Right lobe of liver (tissue), 6 donors: ENCODE results near the gene GSTO1. TPM values are rescaled to one million over a fixed set of nuclear protein-coding genes. Genes with fewer than 3 reads are reported as not detected.

ENCODE experiments used
- ATAC-seq, 4 donors: fragments of 200-7000 bp; cut with Tn5 transposase; one replicate each; pipeline ENCODE4 v1.9.1; 2020; ENCODE audit warnings: mild to moderate bottlenecking in 4 of 4, moderate library complexity in 4 of 4
- DNase-seq, 3 donors: peaks; one replicate each; pipeline ENCODE4 v3.0.0-alpha.2; 2020
- H3K27ac ChIP-seq, 3 donors: fragments of 200-600 bp; one replicate each; pipeline ENCODE4 v1.8.0; 2022
- H3K27me3 ChIP-seq, 2 donors: fragments of 200-600 bp; one replicate each; pipeline ENCODE4 v1.8.0; 2022
- H3K36me3 ChIP-seq, 4 donors: fragments of 200-600 bp; sonication (generic) in 1 of 4; one replicate each; pipeline versions ENCODE4 v1.5.1 to v1.8.0; 2017 to 2022; ENCODE audit warnings: control low read depth in 1 of 4
- H3K4me1 ChIP-seq, 4 donors: fragments of 200-600 bp; sonication (generic) in 1 of 4; one replicate each; pipeline versions ENCODE4 v1.5.1 to v1.8.0; 2017 to 2022; ENCODE audit warnings: control low read depth in 1 of 4
- H3K4me3 ChIP-seq, 3 donors: fragments of 200-600 bp; one replicate each; pipeline ENCODE4 v1.8.0; 2022
- H3K9me3 ChIP-seq, 4 donors: fragments of 200-600 bp; sonication (generic) in 1 of 4; one replicate each; pipeline versions ENCODE4 v1.5.1 to v1.8.0; 2017 to 2022; ENCODE audit warnings: control low read depth in 1 of 4
- CTCF ChIP-seq, 4 donors: fragments of 200-600 bp in 3 of 4; fragments of 450-650 bp in 1 of 4; IDR thresholded peaks; one replicate each; pipeline versions ENCODE4 v1.5.1 to v1.8.0; 2016 to 2022; ENCODE audit warnings: antibody characterized with exemption in 4 of 4, mild to moderate bottlenecking in 2 of 4
- POLR2A ChIP-seq: fragments of 450-650 bp; IDR thresholded peaks from one replicate; pipeline ENCODE4 v1.6.1; 2017; ENCODE audit warnings: antibody characterized with exemption, mild to moderate bottlenecking
- WGBS: methylation state at CpG from one replicate; pipeline ENCODE4 v1.1.6; 2018; ENCODE audit warnings: low coverage, low lambda C conversion rate; ENCODE audit not compliant: insufficient coverage; ENCODE audit errors: missing lambda C conversion rate; 5-methylcytosine and 5-hydroxymethylcytosine counted together
- intact Hi-C, 2 donors: fragments of 100-400 bp; cut with DNase I; formaldehyde crosslinking; loops; one replicate each; pipeline versions ENCODE4 v1.11.2 to v1.14.1; 2022
- total RNA-seq, 6 experiments: library from RNA; depleted of rRNA in 2 of 6; stranded (reverse); fragments of >200 nt in 2 of 6; fragmentation: NEBNext Ultra II Directional in 3 of 6; extraction: Animal tissue kit (Norgen Biotek cat#: 25700) in 3 of 6; gene quantifications; one replicate each; pipeline versions ENCODE4 v1.1.0 to v1.2.4, GENCODE V29; 2016 to 2023
- donor health status: DM: no; HTN: yes; CAD: no.
- donor health status: DM: no; HTN: no; CAD: no.
- donor health status: DM: no; HTN: no; CAD: no.
- donor health status: DM: no; HTN: yes; CAD: no.
- donor health status: DM: no; HTN: yes; CAD: no.

GSTO1 gene
- total RNA-seq, 6 experiments from 2014 or later = 205 to 273 (median 240) TPM

GRCh38 chr10:104286939-104287338 is 32.2 kb downstream of the GSTO1 start:
- Histone ChIP-seq H3K4me3 (no peak overlapping the region), H3K27ac (no peak overlapping the region), H3K9me3 (no peaks in the 10 kb centered on the region), H3K4me1 (no peaks in the 10 kb centered on the region), H3K36me3 (no peaks in the 10 kb centered on the region), H3K27me3 (no peaks in the 10 kb centered on the region)
- intact Hi-C loops = no loop called here
- DNase-seq = no peak
- 71% methylated on average over 2 of the region's 2 CpGs for WGBS
- no peak for TF ChIP-seq POLR2A
- no peak for TF ChIP-seq CTCF (IDR thresholded peaks at IDR 0.05)
- ATAC-seq = no peak

GRCh38 chr10:104288355-104288754 is 33.7 kb downstream of the GSTO1 start:
- intact Hi-C loops = no loop called here
- Histone ChIP-seq H3K4me1 (no peaks in the 10 kb centered on the region), H3K27me3 (no peaks in the 10 kb centered on the region), H3K4me3 (no peak overlapping the region), H3K9me3 (no peaks in the 10 kb centered on the region), H3K36me3 (no peaks in the 10 kb centered on the region), H3K27ac (no peak overlapping the region)
- no peak for TF ChIP-seq POLR2A
- WGBS = 25% methylated on average over 1 of the region's 1 CpG
- ATAC-seq (no peak), DNase-seq (no peak)

- no peak overlapping the region for H3K27ac ChIP-seq
- H3K27me3 ChIP-seq = no peaks in the 10 kb centered on the region
- peak; percentile 99 to 100 (median 100) for TF ChIP-seq CTCF (IDR thresholded peaks at IDR 0.05)
- TF ChIP-seq POLR2A = no peak
- DNase-seq (peak; percentile 90 to 91 (median 90)), ATAC-seq (peak; percentile 99 to 100 (median 100))
- WGBS = 2% methylated on average over 15 of the region's 26 CpGs
- no peaks in the 10 kb centered on the region for H3K36me3 ChIP-seq
- intact Hi-C loops = no loop called here
- H3K4me1 ChIP-seq = no peaks in the 10 kb centered on the region
- H3K4me3 ChIP-seq = no peak overlapping the region
- H3K9me3 ChIP-seq = no peaks in the 10 kb centered on the region
Observed at GRCh38 chr10:104291439-104291951, 36.8 kb downstream of the GSTO1 start.

- peak in 2 of 4 donors; percentile 31 to 36 for ATAC-seq
- no peaks in the 10 kb centered on the region for H3K4me1 ChIP-seq
- no peak overlapping the region for H3K27ac ChIP-seq
- H3K27me3 ChIP-seq = no peaks in the 10 kb centered on the region
- H3K36me3 ChIP-seq = no peaks in the 10 kb centered on the region
- no peaks in the 10 kb centered on the region for H3K9me3 ChIP-seq
- DNase-seq = no peak
- H3K4me3 ChIP-seq = no peak overlapping the region
- 35% methylated on average over 2 of the region's 2 CpGs for whole genome bisulfite sequencing
- intact Hi-C loops = no loop called here
- TF ChIP-seq CTCF (IDR thresholded peaks at IDR 0.05) = no peak
- TF ChIP-seq POLR2A = no peak
Observed at GRCh38 chr10:104293011-104293410, 38.3 kb downstream of the GSTO1 start.

- DNase-seq (no peak), ATAC-seq (peak; percentile 14 to 66 (median 28))
- Histone ChIP-seq H3K9me3 (no peaks in the 10 kb centered on the region), H3K27me3 (no peaks in the 10 kb centered on the region), H3K36me3 (no peaks in the 10 kb centered on the region), H3K4me3 (no peak overlapping the region), H3K4me1 (no peaks in the 10 kb centered on the region), H3K27ac (peak overlapping the region in 1 of 3 donors; percentile 3)
- intact Hi-C loops = no loop called here
- TF ChIP-seq CTCF (IDR thresholded peaks at IDR 0.05) (no peak), POLR2A (no peak)
- 71% methylated on average over 5 of the region's 5 CpGs for WGBS
Observed at GRCh38 chr10:104293781-104294321, 39.2 kb downstream of the GSTO1 start.
